ENCODE data around the gene GLG1.

GRCh38 chr16:74567901-74568300 lies 39.0 kb downstream of the GLG1 start:
- no peak for TF ChIP-seq CTCF (IDR thresholded peaks at IDR 0.05 in 4 of 5, conservative IDR thresholded peaks at IDR 0.05 in 1 of 5)
- TF ChIP-seq POLR2A (IDR thresholded peaks at IDR 0.05), result no peak
